Measurements from ENCODE around the gene CDC42BPB.

CDC42BPB gene

DNA sequence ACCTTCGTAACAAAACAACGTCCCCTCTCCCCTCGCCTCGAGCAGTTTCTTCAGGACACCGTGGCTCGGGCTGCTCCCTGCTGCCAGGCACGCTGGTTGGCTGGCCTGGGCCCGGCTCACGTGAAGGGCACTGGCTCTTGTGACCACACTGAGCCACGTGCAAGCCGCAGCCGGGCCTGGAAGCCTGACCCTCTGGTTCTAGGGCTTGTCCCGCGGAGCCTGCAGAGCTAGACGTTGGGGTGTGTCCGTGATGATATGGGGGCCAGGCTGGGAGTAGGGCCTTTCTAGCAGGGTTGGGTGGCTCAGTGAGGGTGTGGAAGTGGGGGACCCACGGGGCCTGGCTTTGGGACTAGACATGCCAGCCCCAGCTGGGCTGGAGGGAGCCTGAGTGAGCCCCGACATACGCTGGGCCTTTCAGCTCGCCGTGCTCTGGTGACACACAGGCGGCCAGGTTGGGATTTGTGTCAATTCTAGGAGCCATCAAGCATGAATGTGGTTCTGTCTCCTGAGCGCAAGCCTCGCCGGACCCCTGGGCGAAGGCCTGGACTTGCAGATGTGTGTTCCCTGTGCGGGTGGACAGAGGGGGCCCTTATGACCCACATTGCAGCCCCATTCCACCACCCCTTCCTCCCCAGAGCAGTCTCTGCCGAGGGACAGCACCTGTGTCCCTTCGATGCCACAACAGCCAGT lies 148.4 kb downstream of the CDC42BPB start:
- TF ChIP-seq, protein P1, sequence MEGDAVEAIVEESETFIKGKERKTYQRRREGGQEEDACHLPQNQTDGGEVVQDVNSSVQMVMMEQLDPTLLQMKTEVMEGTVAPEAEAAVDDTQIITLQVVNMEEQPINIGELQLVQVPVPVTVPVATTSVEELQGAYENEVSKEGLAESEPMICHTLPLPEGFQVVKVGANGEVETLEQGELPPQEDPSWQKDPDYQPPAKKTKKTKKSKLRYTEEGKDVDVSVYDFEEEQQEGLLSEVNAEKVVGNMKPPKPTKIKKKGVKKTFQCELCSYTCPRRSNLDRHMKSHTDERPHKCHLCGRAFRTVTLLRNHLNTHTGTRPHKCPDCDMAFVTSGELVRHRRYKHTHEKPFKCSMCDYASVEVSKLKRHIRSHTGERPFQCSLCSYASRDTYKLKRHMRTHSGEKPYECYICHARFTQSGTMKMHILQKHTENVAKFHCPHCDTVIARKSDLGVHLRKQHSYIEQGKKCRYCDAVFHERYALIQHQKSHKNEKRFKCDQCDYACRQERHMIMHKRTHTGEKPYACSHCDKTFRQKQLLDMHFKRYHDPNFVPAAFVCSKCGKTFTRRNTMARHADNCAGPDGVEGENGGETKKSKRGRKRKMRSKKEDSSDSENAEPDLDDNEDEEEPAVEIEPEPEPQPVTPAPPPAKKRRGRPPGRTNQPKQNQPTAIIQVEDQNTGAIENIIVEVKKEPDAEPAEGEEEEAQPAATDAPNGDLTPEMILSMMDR (IDR thresholded peaks at IDR 0.05): no peak

DNA sequence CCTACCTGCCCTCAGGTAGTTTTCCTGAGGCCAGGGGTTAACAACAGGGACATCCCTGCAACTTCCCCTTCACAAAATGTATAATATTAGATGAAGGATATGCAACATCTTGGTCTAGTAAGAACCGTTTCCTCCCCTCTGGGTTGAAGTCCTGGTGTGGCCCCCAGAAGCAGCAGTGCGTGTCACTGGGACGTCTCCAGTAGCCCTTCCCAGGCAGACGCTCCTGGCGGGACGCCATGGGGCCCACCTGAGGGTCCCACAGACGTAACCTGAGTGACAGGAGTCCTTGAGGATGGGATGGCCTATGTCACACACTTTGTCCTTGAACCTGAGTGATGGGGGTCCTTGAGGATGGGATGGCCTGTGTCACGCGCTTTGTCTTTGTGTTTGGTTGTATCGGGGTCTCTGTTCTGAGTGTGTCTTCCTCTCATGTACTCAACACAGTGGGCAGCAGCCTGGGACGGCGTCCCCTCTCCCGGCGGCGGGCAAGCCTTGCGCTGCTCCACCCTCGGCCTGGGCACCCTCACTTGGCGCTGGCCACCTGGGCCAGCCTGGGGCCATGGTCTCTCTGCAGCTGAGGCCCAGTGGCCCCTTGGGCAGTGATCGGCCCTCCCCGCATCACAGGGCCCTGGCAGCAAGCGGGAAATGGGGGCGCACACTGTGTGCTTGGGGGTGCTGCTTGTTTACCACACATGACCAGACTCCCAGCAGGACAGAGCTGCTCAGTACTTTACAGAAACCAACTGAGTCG lies 149.2 kb downstream of the CDC42BPB start:
- TF ChIP-seq, protein P1 (IDR thresholded peaks at IDR 0.05): no peak

DNA sequence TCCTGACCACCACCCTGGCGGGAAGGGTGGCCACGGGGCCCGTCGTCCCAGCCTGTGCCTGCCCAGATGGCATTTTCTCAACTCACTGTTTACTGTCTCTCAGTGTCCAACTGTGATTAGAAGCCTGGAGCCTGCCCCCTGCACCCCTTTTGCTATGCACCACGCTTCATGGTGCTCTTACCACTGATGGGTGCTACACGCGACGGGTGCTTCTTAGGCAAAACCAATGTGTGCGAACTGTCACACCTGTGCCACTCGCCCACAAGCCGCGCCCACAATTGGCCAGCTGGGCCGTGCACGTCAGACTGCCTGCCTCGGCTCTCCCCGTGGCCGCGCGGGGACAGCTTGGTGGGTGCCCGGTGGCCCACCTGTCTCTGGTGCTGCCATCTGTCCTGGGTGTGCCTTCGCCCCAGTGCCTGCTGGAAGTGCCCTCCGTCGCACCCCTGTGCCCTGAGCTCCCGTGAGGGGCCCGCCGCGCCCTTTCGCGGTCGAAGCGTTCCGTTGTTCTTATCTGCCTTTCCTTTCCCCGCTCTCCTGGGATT lies 150.0 kb downstream of the CDC42BPB start:
- TF ChIP-seq, protein P1 (IDR thresholded peaks at IDR 0.05): no peak

DNA sequence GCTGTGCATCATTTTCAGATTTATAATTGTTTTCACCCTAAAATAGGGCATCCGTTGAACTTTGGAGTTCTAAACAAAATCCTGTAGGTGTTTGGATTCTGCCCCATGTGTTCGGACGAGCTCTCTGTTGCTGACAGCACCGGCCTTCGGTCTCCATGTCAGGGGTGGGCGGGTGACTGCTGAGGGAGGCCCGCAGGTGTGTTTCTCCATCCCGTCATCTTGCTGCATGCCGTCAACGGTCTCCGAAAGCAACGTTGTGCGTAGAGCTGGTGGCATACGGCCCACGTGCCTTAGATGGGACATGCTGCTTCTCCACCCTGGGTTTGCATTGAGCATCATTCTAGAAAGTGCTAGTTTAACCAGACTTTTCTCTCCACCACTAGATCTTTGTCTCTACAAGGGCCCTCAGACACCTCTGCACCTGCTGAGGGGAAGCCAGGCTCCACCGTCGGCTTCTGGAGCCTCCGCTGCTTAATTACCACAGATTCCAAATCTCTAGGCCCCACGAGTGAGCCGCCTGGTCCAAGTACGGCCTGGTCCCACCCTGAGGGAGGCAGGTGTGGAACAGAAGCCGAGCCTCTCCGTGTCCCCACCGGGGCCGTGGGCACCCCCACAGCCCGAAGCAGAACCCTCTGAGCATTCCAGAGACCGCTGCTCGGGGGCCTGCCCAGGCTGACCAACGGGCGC lies 150.6 kb downstream of the CDC42BPB start:
- TF ChIP-seq, protein P1 (IDR thresholded peaks at IDR 0.05): no peak

DNA sequence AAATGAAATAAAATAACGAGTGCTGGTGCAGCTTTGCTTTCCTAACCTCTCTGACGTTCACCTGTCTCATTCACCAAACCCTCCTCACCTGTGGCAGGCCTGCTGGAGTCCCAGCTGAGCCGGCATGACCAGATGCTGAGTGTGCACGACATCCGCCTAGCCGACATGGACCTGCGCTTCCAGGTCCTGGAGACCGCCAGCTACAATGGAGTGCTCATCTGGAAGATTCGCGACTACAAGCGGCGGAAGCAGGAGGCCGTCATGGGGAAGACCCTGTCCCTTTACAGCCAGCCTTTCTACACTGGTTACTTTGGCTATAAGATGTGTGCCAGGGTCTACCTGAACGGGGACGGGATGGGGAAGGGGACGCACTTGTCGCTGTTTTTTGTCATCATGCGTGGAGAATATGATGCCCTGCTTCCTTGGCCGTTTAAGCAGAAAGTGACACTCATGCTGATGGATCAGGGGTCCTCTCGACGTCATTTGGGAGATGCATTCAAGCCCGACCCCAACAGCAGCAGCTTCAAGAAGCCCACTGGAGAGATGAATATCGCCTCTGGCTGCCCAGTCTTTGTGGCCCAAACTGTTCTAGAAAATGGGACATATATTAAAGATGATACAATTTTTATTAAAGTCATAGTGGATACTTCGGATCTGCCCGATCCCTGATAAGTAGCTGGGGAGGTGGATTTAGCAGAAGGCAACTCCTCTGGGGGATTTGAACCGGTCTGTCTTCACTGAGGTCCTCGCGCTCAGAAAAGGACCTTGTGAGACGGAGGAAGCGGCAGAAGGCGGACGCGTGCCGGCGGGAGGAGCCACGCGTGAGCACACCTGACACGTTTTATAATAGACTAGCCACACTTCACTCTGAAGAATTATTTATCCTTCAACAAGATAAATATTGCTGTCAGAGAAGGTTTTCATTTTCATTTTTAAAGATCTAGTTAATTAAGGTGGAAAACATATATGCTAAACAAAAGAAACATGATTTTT lies 151.9 kb downstream of the CDC42BPB start:
- TF ChIP-seq, protein P1 (IDR thresholded peaks at IDR 0.05): no peak

DNA sequence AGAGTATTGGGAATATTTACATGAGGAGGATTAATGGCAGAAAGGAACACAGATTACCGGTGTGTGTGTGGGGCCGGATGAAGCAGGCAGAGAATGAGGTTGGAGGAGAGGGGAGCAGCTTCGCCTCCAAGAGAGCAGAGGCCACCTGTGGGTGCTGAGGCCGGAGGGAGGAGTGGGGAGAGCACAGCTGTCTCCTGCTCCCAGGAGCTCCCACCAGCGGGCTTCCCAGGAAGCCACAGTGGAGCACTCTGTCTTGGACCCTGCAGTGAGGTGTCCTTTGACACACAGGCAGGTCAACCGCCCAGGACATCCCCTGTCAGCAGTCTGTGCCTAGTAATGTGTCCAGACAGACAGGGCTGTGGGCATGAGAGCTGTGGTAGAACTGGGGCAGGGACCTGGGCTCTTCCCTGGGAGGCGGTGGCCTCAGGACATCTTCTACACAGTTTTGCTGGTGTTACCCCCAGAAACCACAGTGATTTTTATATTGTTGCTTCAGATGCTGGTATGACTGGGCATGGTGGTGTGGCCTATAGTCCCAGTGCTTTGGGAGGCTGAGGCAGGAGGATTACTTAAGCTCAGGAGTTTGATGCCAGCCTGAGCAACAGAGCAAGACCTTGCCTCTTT lies 153.3 kb downstream of the CDC42BPB start:
- TF ChIP-seq, protein P1 (IDR thresholded peaks at IDR 0.05): no peak

All from LNCAP (cell line).